CD4-positive, alpha-beta T cell (primary cell): ENCODE data around the gene AMOTL2. TPM values are rescaled to one million over a fixed set of nuclear protein-coding genes. Genes with fewer than 3 reads are reported as not detected.

Experiments used
- ATAC-seq: fragments of 200-7000 bp; cut with Tn5 transposase; one replicate; pipeline ENCODE4 v1.10.0; 2022; ENCODE audit warnings: mild to moderate bottlenecking; ENCODE audit not compliant: poor library complexity
- CTCF ChIA-PET: fragments of 350-600 bp; sonication (Branson Sonifier 250); formaldehyde crosslinking; loops from one replicate; lab custom pipeline; 2021; ENCODE audit warnings: antibody characterized with exemption, inconsistent platforms; lab: Charles Lee
- POLR2A ChIA-PET: fragments of 350-600 bp; sonication (Branson Sonifier 250); formaldehyde crosslinking; loops from one replicate; lab custom pipeline; 2021; ENCODE audit warnings: antibody characterized with exemption, inconsistent platforms; lab: Charles Lee
- DNase-seq, 14 experiments: peaks; one replicate each; pipeline ENCODE4 v3.0.0-alpha.2; 2013 to 2020; ENCODE audit warnings: mixed read lengths in 2 of 14
- H3K27ac ChIP-seq, 2 donors: one replicate each; pipeline versions ENCODE4 v1.5.1 to v1.7.0; 2013; ENCODE audit warnings: low read length in 2 of 2, low read depth in 1 of 2, mild to moderate bottlenecking in 1 of 2
- H3K27me3 ChIP-seq, 2 experiments: 1 replicate in 1 of 2; 2 replicates in 1 of 2; pipeline versions ENCODE4 v1.6.1 to v1.7.0; 2013; ENCODE audit warnings: low read length in 2 of 2, control low read depth in 1 of 2, mild to moderate bottlenecking in 1 of 2, moderate library complexity in 1 of 2; ENCODE audit not compliant: insufficient read depth in 2 of 2, control insufficient read depth in 1 of 2
- H3K36me3 ChIP-seq: one replicate; pipeline ENCODE4 v1.6.1; 2013; ENCODE audit warnings: low read length, control low read depth; ENCODE audit not compliant: insufficient read depth
- H3K4me1 ChIP-seq: one replicate; pipeline ENCODE4 v1.6.1; 2013; ENCODE audit warnings: low read length, control low read depth; ENCODE audit not compliant: insufficient read depth
- H3K4me3 ChIP-seq: one replicate; pipeline ENCODE4 v1.5.1; 2013; ENCODE audit warnings: mild to moderate bottlenecking, low read length, moderate library complexity
- H3K9me3 ChIP-seq, 2 experiments: 1 replicate in 1 of 2; 2 replicates in 1 of 2; pipeline versions ENCODE4 v1.6.1 to v1.7.0; 2013; ENCODE audit warnings: low read length in 2 of 2, mild to moderate bottlenecking in 2 of 2, control low read depth in 1 of 2, moderate library complexity in 1 of 2; ENCODE audit not compliant: control insufficient read depth in 1 of 2, insufficient read depth in 1 of 2
- H3K27ac Mint-ChIP-seq: one replicate; pipeline ENCODE4 v1.8.0; 2020; ENCODE audit warnings: mixed read lengths
- H3K27me3 Mint-ChIP-seq: one replicate; pipeline ENCODE4 v1.8.0; 2021; ENCODE audit warnings: mixed read lengths
- H3K36me3 Mint-ChIP-seq: one replicate; pipeline ENCODE4 v1.8.0; 2021; ENCODE audit warnings: low read depth, mixed read lengths
- H3K4me1 Mint-ChIP-seq: one replicate; pipeline ENCODE4 v1.8.0; 2021; ENCODE audit warnings: low read depth, mixed read lengths
- H3K4me3 Mint-ChIP-seq: one replicate; pipeline ENCODE4 v1.8.0; 2020; ENCODE audit warnings: mild to moderate bottlenecking, mixed read lengths
- H3K9me3 Mint-ChIP-seq: one replicate; pipeline ENCODE4 v1.8.0; 2020; ENCODE audit warnings: mixed read lengths
- CTCF ChIP-seq: fragments of 200-600 bp; IDR thresholded peaks from one replicate; pipeline ENCODE4 v1.8.0; 2022; ENCODE audit warnings: antibody characterized with exemption, mild to moderate bottlenecking
- intact Hi-C, 2 experiments: fragments of 100-400 bp; cut with DNase I in 1 of 2; cut with micrococcal nuclease in 1 of 2; formaldehyde crosslinking; loops; one replicate each; pipeline versions ENCODE4 v1.15.1 to v1.9.0; 2023 to 2025; cut with DNase I, micrococcal nuclease
- total RNA-seq, 174 experiments: library from RNA in 2 of 174; stranded (reverse) in 2 of 174; gene quantifications; one replicate each; pipeline ENCODE4 v1.2.3 and lab custom pipeline; 2021 to 2026

The AMOTL2 gene
- total RNA-seq, 2 experiments from 2014 or later: not detected

- no peak for TF ChIP-seq CTCF
- CTCF ChIA-PET: no interaction called here
- H3K4me1 ChIP-seq: no peaks in the 10 kb centered on the region
- H3K4me3 ChIP-seq: no peak overlapping the region
- H3K27me3 ChIP-seq: no peaks in the 10 kb centered on the region
- intact Hi-C loops: no loop called here
- no peaks in the 10 kb centered on the region for H3K9me3 Mint-ChIP-seq
- H3K27me3 Mint-ChIP-seq: no peaks in the 10 kb centered on the region
- no peaks in the 10 kb centered on the region for H3K9me3 ChIP-seq
- H3K36me3 Mint-ChIP-seq: no peaks in the 10 kb centered on the region
- H3K4me1 Mint-ChIP-seq: no peaks in the 10 kb centered on the region
- ATAC-seq: no peak
- no peak overlapping the region for H3K4me3 Mint-ChIP-seq
- POLR2A ChIA-PET: no interaction called here
- H3K36me3 ChIP-seq: no peaks in the 10 kb centered on the region
- no peak overlapping the region for H3K27ac Mint-ChIP-seq
- DNase-seq: no peak
- no peak overlapping the region for H3K27ac ChIP-seq
These were observed 39.9 kb downstream of the AMOTL2 start for GRCh38 chr3:134334231-134334900.

GRCh38 chr3:134333522-134334181, 40.6 kb downstream of the AMOTL2 start:
- Mint-ChIP-seq H3K9me3 (no peaks in the 10 kb centered on the region), H3K36me3 (no peaks in the 10 kb centered on the region), H3K27ac (no peak overlapping the region), H3K4me1 (no peaks in the 10 kb centered on the region), H3K4me3 (no peak overlapping the region), H3K27me3 (no peaks in the 10 kb centered on the region)
- ChIA-PET POLR2A (no interaction called here), CTCF (no interaction called here)
- Histone ChIP-seq H3K36me3 (no peaks in the 10 kb centered on the region), H3K9me3 (no peaks in the 10 kb centered on the region), H3K27ac (no peak overlapping the region), H3K27me3 (no peaks in the 10 kb centered on the region), H3K4me3 (no peak overlapping the region), H3K4me1 (no peaks in the 10 kb centered on the region)
- no peak for TF ChIP-seq CTCF
- intact Hi-C loops: no loop called here
- ATAC-seq (no peak), DNase-seq (no peak)

- TF ChIP-seq CTCF: no peak
- Histone ChIP-seq H3K9me3 (no peaks in the 10 kb centered on the region), H3K4me3 (no peak overlapping the region), H3K27me3 (peaks cover 0 to 3% of the 10 kb centered on the region in 2 experiments), H3K36me3 (no peaks in the 10 kb centered on the region), H3K27ac (no peak overlapping the region), H3K4me1 (no peaks in the 10 kb centered on the region)
- ChIA-PET CTCF (no interaction called here), POLR2A (no interaction called here)
- H3K4me3 Mint-ChIP-seq: no peak overlapping the region
- ATAC-seq (no peak), DNase-seq (no peak)
- no peaks in the 10 kb centered on the region for H3K27me3 Mint-ChIP-seq
- H3K4me1 Mint-ChIP-seq: no peaks in the 10 kb centered on the region
- no peak overlapping the region for H3K27ac Mint-ChIP-seq
- intact Hi-C loops: no loop called here
- H3K36me3 Mint-ChIP-seq: no peaks in the 10 kb centered on the region
- no peaks in the 10 kb centered on the region for H3K9me3 Mint-ChIP-seq
These were observed 41.9 kb downstream of the AMOTL2 start for GRCh38 chr3:134332344-134332743.
